HG03558 (cell line): Measurements from ENCODE around the gene SAPCD2.
"Not testable (repeated sequence)": the region's sequence is repeated elsewhere in the genome, so short reads cannot be mapped to it uniquely, and the experiment has no call there.

Experiments used
- ATAC-seq: cut with Tn5 transposase; IDR thresholded peaks from one replicate; pipeline ENCODE4 v1.9.1; 2021; ENCODE audit warnings: moderate number of reproducible peaks; ENCODE audit not compliant: unreplicated experiment; ENCODE audit errors: extremely low read depth

SAPCD2 gene

DNA sequence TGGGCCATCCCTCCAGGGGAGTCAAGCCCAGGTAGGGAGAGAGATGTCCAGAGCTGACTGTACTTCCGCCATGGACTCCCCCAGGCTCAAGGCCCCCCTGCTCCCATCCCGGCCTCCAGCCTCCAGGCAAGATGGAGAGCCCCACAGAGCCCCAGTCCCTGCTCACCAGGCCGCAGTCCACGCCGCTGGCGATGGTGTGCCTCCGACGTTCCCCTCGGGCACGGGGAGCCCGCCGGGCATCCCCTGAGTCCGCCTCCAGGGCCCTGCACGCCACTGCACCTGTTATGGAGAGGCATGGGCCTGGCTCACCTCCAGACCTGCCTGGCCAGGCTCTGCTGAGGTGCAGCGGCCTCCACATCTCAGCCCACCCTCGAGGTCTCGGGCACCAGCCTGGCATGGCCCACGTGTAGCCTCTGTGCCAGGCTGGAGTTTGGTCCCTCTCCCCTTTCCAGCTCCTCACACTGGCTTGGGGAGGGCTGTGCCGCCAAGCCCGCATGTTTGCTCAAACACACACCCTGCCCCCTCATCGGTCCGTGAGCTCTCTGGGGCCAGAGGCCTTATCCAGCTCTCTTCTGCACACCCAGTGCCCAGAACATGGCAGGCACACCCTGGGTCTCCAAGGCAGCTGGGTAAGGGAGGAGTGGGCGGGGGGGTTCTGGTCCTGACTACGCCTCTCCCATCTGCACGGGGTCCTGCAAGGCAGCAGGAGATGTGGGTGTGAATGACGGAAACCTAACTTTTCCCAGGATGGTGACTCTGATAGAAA, 4.1 kb downstream of the SAPCD2 start:
- ATAC-seq, result no peak

DNA sequence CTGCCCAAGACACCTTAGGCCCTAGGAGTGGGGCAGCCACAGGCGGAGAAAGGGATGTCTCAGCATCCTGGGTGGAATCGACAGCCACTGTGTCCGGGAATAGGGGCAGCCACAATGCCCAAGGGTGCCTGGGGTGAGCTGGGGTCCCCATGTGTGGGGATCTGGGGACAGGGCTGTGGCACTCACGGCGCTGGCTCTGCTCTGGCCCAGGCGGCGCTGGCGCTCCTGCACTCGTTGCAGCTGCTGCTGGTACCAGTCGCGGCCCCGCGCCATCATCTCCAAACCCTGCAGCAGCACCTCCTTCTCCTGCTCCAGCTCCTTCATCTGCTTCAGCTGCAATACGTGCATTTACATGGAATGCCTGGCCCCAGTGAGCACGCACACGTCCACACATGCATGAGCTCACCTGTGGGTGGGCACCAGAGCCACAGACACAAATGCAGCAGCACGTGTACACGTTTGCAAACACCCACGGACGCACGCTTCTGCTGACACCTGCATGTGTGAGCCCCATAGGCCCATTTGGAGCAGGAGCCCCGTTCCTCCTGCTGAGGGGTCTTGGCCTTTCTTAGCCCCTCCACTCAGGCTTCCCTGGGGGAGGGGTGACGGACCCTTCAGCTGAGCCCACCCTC, 4.9 kb downstream of the SAPCD2 start:
- no peak for ATAC-seq

GRCh38 chr9:137064880-137065164, 5.5 kb downstream of the SAPCD2 start:
- no peak for ATAC-seq

- ATAC-seq, result no peak
Measured at GRCh38 chr9:137064027-137064879, 6.1 kb downstream of the SAPCD2 start.

DNA sequence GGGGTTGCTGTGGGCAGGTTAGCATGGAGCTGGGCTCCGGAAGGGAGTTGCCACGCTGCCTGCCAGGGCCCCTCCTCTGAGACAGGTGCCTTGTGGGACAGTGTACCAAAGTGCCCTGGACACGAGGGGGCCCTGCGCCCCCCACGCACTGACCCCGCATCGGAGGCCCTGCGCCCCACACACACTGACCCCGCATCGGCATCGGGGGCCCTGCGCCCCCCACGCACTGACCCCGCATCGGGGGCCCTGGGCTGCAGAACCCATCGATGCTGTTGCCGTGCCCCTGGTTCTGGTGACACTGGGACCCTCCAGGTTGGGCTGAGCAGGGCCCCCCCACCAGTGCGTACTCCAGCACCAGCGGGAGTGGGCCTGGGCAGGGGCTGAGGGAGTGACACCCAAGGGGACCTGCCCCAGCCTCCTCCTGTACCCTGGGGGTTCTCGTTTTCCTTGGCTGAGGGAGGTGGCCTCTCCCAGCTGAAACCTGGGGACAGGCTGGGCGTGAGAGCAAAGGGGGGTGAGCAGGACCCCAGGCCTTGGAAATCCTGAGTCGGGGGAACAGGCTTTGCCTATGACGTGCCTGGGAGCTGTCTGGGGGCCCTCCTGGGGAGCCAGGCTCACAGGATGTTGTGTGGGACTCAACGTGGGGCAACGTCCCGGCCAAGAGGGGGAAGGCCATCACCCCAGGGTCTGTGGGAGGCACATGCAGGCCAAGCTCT, 6.9 kb downstream of the SAPCD2 start:
- ATAC-seq, result no peak

DNA sequence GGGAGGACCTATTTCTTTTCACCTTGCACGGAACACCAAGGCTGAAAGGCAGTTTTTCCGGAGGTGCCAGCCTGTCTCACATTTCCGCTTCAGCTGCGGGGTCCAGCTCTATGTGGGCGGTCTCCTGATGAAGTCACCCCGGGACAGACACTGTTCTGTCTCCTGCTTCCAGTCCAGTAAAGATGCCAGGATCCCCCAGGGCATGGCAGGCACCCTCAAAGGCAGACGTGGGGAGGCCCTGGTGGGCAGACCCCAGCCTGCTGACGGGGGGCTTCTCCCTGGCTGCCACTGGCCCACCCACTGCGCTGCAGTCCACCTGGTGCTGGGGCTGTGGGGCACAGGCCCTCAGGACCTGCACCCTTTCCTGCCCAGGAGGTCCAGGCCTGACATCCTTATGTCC, 7.6 kb downstream of the SAPCD2 start:
- not testable (repeated sequence) for ATAC-seq

DNA sequence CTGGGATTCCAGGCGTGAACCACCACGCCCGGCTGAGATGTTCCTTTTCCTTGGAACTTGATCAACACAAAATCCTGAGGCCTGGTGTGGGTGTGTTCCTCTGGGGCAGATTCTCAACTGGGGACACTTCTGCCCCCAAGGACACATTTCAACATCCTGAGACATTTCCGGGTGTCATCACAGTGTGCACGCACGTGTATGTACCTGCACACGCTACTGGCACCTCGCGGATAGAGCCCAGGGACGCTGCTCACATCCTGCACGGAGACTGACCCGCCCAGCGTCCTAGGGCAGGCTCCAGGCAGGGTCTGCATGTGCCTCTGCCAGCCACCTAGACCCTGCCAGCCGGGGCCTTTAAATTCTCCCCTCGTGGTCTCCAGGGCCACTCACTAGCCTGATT, 8.0 kb downstream of the SAPCD2 start:
- no peak for ATAC-seq

- no peak for ATAC-seq
Measured at GRCh38 chr9:137058521-137059234, 11.7 kb downstream of the SAPCD2 start.

GRCh38 chr9:137057545-137057944, 12.8 kb downstream of the SAPCD2 start:
- ATAC-seq, result no peak

- ATAC-seq, result no peak
Measured at GRCh38 chr9:137056739-137057415, 13.5 kb downstream of the SAPCD2 start.

DNA sequence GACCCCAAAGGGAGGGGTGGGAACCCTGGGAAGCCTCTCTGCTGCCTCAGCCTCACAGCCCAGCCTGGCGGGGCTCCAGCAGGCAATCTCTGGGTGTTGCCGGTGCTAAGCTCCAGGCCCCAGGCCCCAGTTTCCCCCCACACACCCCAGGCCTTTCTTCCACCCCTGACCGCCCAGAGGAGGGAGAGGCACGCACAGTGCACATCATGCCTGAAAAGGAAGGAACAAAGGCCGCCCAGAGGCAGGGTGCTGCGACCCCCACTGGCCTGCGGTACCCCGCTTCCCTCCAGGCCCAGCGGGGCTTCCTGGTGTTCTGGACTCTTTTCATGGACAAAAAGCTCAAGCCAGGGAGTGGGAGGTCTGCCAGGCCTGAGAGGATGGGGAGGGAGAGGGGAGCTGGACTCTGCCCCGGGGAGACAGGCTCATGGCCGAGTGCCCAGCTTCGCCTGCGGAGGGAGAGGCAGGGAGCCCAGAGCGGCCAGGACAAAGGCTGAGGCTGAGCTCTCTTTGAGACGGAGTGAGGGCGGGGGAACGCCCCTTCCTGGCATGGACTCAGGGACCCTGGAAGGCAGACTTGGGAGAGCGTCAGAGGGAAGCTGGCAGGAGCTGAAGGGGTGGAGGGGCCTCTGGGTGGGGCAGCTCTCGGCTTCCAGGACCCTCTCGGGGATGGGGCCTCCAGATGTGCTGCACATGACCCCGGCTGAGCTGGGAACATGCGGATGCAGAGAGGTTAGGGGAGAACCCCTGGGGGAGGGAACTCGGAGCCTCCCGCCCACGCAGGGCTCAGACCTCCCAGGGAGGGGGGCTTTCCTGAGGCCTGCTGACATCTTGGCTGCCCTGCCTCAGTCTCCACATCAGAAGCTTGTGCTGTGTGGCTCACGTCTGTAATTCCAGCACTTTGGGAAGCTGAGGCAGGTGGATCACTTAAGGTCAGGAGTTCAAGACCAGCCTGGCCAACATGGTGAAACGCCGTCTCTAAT, 14.7 kb downstream of the SAPCD2 start:
- no peak for ATAC-seq

GRCh38 chr9:137054932-137055384, 15.4 kb downstream of the SAPCD2 start:
- ATAC-seq, result no peak

DNA sequence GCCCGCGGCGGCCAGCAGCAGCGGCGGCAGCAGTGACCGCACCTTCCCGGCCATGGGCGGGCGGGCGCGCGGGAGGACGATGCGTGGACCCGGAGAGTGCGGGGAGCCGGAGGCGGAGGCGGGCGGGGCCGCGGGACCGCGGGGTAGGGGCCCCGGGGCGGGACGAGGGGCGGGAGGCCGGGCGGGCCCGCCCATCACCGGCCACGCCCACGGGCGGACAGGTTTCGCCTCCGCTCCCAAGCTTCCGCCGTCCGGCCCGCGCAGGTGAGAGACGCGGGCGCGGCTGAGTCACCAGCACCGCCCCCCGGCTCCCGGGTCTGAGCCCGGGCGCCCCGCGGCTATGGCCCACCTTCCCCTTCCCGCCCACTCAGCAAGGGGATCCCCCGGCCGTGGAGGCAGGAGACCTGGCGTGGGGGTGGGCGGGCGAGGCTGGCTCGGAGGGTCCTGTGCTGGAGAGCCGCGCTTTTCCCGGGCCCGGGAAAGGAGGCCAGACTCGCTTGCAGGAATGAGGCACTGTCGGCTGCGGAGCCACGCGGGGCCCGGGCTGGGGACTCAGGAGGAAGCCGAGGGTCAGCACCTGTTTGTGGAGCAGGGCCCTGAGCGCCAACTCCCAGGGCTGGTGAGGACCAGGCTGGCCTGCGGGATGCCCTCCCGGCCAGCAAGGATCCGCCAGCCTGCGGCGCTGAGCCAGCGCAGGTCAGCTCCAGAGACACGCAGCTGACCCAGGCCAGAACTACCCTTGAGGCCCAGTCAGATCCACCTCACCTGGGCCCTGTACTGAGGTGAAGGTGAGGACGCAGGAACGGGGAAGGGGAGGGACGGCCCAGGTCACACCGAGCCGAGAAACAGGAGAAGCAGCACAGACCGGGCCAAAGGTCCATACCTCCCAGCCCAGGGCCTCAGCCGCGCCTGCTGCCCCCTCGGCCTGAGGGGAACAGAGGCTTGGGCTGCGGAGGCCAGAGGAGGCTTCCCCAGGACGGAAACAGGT, 16.1 kb downstream of the SAPCD2 start, which contains the start of gene ENTPD2:
Gene ENTPD2 (minus strand): TSS at position 118 of the 988 bp plus-strand sequence. CDS start 64 bp downstream, at position 54.
- no peak for ATAC-seq

- ATAC-seq, result no peak
Measured at GRCh38 chr9:137052998-137053943, 17.1 kb downstream of the SAPCD2 start.

- no peak for ATAC-seq
Measured at GRCh38 chr9:137052293-137052692, 18.1 kb downstream of the SAPCD2 start.
